Gastrocnemius medialis (tissue), 4 donors: Measurements from ENCODE around the gene PRKG1. TPM values are rescaled to one million over a fixed set of nuclear protein-coding genes. Genes with fewer than 3 reads are reported as not detected.

ENCODE experiments used
- ATAC-seq, 2 donors: fragments of 150-250 bp; one replicate each; pipeline ENCODE4 v1.9.1; 2016
- DNase-seq, 2 donors: peaks; one replicate each; pipeline ENCODE4 v3.0.0-alpha.2; 2019
- H3K27ac ChIP-seq, 4 donors: fragments of 200-600 bp; sonication (generic); 1 replicate in 1 of 4; 2 replicates in 3 of 4; pipeline ENCODE4 v1.5.1; 2016 to 2018; ENCODE audit warnings: mild to moderate bottlenecking in 2 of 4, moderate library complexity in 1 of 4
- H3K27me3 ChIP-seq, 3 donors: fragments of 200-600 bp; sonication (generic) in 2 of 3; 1 replicate in 1 of 3; 2 replicates in 2 of 3; pipeline versions ENCODE4 v1.5.1 to v1.6.0; 2016 to 2019; ENCODE audit warnings: mild to moderate bottlenecking in 1 of 3, moderate library complexity in 1 of 3
- H3K36me3 ChIP-seq, 2 donors: fragments of 200-600 bp; sonication (generic) in 1 of 2; one replicate each; pipeline ENCODE4 v1.5.1; 2017 to 2018
- H3K4me1 ChIP-seq, 2 donors: fragments of 200-600 bp; sonication (generic) in 1 of 2; one replicate each; pipeline ENCODE4 v1.5.1; 2016 to 2017; ENCODE audit warnings: mild to moderate bottlenecking in 2 of 2
- H3K4me3 ChIP-seq, 4 donors: fragments of 200-600 bp; sonication (generic) in 3 of 4; 1 replicate in 1 of 4; 2 replicates in 3 of 4; pipeline ENCODE4 v1.5.1; 2016 to 2019; ENCODE audit warnings: mild to moderate bottlenecking in 2 of 4
- H3K9me3 ChIP-seq, 3 donors: fragments of 200-600 bp; sonication (generic) in 2 of 3; 1 replicate in 1 of 3; 2 replicates in 2 of 3; pipeline ENCODE4 v1.5.1; 2016 to 2019
- CTCF ChIP-seq, 5 experiments: fragments of 450-650 bp in 3 of 5; fragments of 200-600 bp in 2 of 5; sonication (generic) in 2 of 5; IDR thresholded peaks in 4 of 5; conservative IDR thresholded peaks in 1 of 5; 1 replicate in 4 of 5; 2 replicates in 1 of 5; pipeline ENCODE4 v1.5.1; 2016 to 2019; ENCODE audit warnings: antibody characterized with exemption in 5 of 5, mild to moderate bottlenecking in 3 of 5, moderate library complexity in 3 of 5
- POLR2A ChIP-seq, 2 donors: fragments of 450-650 bp; IDR thresholded peaks; one replicate each; pipeline ENCODE4 v1.6.1; 2017; ENCODE audit warnings: antibody characterized with exemption in 2 of 2, mild to moderate bottlenecking in 2 of 2, moderate library complexity in 2 of 2
- in situ Hi-C, 4 donors: fragments of 200-750 bp; cut with MboI; loops; one replicate each; pipeline versions ENCODE4 v1.15.0 to v1.8.0; 2017; ENCODE audit warnings: low sequenced_read_pairs in 4 of 4
- intact Hi-C: fragments of 100-400 bp; cut with DNase I; formaldehyde crosslinking; loops from one replicate; pipeline ENCODE4 v1.15.1; 2023; ENCODE audit warnings: low total_unique reads
- total RNA-seq, 4 donors: library from RNA; depleted of rRNA; stranded (reverse); fragments of >200 nt; gene quantifications; one replicate each; pipeline versions ENCODE4 v1.1.0 to v1.2.3, GENCODE V29; 2016

PRKG1 gene
- total RNA-seq, 4 donors from 2014 or later = 10.4 to 39.4 (median 25.1) TPM

GRCh38 chr10:52258799-52259425, 1184.6 kb downstream of the PRKG1 start:
- in situ Hi-C loops (no loop called here), intact Hi-C loops (loop anchor here (5.0 to 10.0 kb wide), 3 partner anchors 152 to 1874 kb away; no protein-coding TSS in a partner anchor)
- H3K36me3 ChIP-seq = no peaks in the 10 kb centered on the region
- H3K4me3 ChIP-seq = no peak overlapping the region
- H3K9me3 ChIP-seq = no peaks in the 10 kb centered on the region
- ATAC-seq (peak; percentile 85), DNase-seq (peak; percentile 51 to 53)
- H3K27ac ChIP-seq = peak overlapping the region; percentile 76 to 94 (median 84)
- H3K4me1 ChIP-seq = peaks cover 40 to 59% of the 10 kb centered on the region in 2 donors
- TF ChIP-seq CTCF (IDR thresholded peaks at IDR 0.05 in 4 of 5, conservative IDR thresholded peaks at IDR 0.05 in 1 of 5) (no peak), POLR2A (IDR thresholded peaks at IDR 0.05) (no peak)
- no peaks in the 10 kb centered on the region for H3K27me3 ChIP-seq

GRCh38 chr10:52259426-52259812, 1185.1 kb downstream of the PRKG1 start:
- Histone ChIP-seq H3K4me3 (no peak overlapping the region), H3K27ac (peak overlapping the region; percentile 76 to 94 (median 84)), H3K36me3 (no peaks in the 10 kb centered on the region), H3K9me3 (no peaks in the 10 kb centered on the region), H3K27me3 (no peaks in the 10 kb centered on the region), H3K4me1 (peaks cover 40 to 57% of the 10 kb centered on the region in 2 donors)
- TF ChIP-seq CTCF (IDR thresholded peaks at IDR 0.05 in 4 of 5, conservative IDR thresholded peaks at IDR 0.05 in 1 of 5) = no peak
- TF ChIP-seq POLR2A (IDR thresholded peaks at IDR 0.05) = no peak
- no peak for ATAC-seq
- DNase-seq = no peak
- intact Hi-C loops (loop anchor here (5.0 to 10.0 kb wide), 3 partner anchors 152 to 1875 kb away; no protein-coding TSS in a partner anchor), in situ Hi-C loops (no loop called here)

DNA sequence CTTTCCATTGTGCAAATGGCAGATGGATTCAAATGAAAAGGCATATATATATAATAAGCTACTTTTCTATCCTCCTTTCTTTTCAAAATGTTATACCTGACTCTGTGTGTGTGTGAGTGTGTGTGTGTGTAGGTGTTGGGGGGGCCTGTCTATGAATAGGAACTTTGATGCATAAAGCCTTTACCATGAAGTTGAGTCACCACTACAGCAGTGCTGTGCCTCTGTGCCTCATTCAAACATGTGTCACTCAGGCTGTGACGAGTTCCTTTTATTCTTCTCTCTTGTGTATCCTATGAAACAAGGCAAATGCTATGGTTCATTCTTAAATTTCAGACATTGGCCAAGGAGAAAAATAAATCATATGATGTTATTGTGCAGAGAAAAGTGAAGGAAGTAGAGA, 1187.1 kb downstream of the PRKG1 start:
- H3K4me3 ChIP-seq = no peak overlapping the region
- H3K4me1 ChIP-seq = peaks cover 35 to 39% of the 10 kb centered on the region in 2 donors
- DNase-seq (no peak), ATAC-seq (no peak)
- TF ChIP-seq POLR2A (IDR thresholded peaks at IDR 0.05) (no peak), CTCF (IDR thresholded peaks at IDR 0.05 in 4 of 5, conservative IDR thresholded peaks at IDR 0.05 in 1 of 5) (no peak)
- no peaks in the 10 kb centered on the region for H3K9me3 ChIP-seq
- in situ Hi-C loops = no loop called here
- no peaks in the 10 kb centered on the region for H3K36me3 ChIP-seq
- intact Hi-C loops = no loop called here
- peak overlapping the region in 1 of 4 donors; percentile 94 for H3K27ac ChIP-seq
- no peaks in the 10 kb centered on the region for H3K27me3 ChIP-seq

- ATAC-seq = no peak
- no peak overlapping the region for H3K4me3 ChIP-seq
- H3K36me3 ChIP-seq = no peaks in the 10 kb centered on the region
- H3K27ac ChIP-seq = no peak overlapping the region
- H3K4me1 ChIP-seq = peaks cover 4 to 5% of the 10 kb centered on the region in 2 donors
- DNase-seq = no peak
- TF ChIP-seq POLR2A (IDR thresholded peaks at IDR 0.05) (no peak), CTCF (IDR thresholded peaks at IDR 0.05 in 4 of 5, conservative IDR thresholded peaks at IDR 0.05 in 1 of 5) (no peak)
- no peaks in the 10 kb centered on the region for H3K9me3 ChIP-seq
- intact Hi-C loops (no loop called here), in situ Hi-C loops (no loop called here)
- H3K27me3 ChIP-seq = no peaks in the 10 kb centered on the region
Measured at GRCh38 chr10:52265131-52265926, 1191.0 kb downstream of the PRKG1 start.
